HG03103 (cell line): Measurements from ENCODE around the gene ADCY4.

ENCODE experiments used
- ATAC-seq: cut with Tn5 transposase; IDR thresholded peaks from one replicate; pipeline ENCODE4 v1.9.1; 2021; ENCODE audit warnings: low read depth; ENCODE audit not compliant: unreplicated experiment

ADCY4 gene

DNA sequence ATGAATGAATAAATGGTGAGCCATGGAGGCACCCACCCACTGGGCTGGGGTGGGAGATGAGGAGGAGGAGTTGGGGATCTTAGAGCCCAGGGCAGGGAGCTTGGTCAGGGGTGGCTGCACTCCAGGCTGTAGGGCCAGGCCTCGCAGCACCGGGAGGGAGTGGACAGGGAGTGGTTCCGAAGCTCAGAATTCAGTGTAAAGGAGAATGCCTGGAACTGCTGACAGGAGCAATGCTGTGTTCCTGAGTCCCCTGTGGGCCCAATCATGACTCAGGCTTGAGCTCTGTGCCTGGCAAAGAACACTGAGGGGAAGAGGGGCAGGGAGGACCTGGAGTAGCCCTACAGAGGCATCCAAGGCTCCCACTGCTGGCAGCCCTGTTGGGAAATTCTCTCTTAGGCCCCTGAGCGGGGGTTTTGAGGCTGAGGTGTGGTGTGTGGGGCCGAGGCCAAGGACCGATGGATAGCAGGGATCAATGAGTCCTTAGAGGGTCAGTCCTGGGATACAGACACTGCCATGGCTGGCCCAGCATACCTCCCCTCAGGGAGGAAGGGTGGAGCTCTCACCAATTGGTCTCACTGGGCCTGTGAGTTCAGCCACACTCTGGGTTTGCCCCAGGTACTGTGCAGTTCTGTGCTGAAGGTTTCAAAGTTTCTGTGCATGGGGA lies 53.9 kb downstream of the ADCY4 start:
- no peak for ATAC-seq

DNA sequence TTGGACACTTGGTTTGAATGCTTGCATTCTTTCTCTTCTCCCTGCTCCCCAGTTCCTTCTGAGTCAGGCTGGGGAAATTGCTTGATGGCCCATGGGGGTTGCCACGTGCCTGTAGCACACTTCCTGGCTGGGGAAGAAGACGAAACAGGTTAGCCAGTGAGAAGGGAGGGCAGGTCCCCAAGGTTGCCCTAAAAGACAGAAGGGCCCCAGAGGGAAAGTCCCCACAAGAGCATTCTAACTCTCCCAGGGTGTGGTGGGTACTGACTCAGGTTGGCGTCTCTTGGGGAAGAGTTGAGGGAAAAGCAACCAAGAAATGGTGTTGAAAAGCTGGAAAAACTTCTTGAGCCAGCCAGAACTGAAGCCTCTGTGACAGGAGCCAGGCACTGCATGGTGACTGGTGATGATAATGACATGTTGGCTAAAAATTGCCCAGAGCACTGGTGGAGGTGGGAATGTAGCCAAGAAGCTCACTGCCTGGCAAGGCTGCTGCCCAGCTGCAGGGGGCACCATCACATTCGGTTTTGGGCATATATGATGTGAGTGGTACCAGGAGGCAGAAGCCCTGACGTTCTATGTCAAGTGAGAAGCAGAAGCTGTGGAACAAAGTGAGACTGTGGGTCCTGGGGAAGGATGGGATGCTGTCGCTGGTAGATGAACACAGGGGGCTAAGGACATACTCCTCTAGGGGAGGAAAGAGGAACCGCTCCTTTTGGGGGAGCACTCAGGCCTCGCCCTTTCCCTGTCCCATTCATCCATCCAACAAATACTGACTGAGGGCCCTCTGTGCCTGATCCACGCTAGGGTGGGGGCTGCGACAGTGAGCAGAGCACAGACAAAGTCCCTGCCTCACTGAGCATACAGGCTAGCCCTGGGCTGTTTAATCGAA lies 55.3 kb downstream of the ADCY4 start:
- no peak for ATAC-seq

DNA sequence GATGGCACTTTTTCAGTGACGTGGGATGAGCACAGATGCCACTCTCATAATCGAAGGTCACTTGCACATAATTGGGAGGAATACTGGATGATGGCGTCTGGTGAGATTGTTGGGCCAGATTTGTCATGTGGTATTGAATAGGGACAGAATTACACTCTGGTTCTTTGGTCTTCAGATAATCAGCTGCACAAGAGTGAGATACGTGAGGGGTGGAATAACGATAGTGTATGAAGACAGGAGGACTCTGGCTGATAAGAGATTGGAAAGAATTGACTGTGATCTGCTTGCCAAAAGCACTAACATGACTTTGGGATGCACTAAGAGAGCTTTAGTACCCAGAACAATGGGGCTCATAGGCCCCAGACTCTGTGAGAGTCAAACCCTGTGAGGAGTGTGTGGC lies 56.4 kb downstream of the ADCY4 start:
- no peak for ATAC-seq

DNA sequence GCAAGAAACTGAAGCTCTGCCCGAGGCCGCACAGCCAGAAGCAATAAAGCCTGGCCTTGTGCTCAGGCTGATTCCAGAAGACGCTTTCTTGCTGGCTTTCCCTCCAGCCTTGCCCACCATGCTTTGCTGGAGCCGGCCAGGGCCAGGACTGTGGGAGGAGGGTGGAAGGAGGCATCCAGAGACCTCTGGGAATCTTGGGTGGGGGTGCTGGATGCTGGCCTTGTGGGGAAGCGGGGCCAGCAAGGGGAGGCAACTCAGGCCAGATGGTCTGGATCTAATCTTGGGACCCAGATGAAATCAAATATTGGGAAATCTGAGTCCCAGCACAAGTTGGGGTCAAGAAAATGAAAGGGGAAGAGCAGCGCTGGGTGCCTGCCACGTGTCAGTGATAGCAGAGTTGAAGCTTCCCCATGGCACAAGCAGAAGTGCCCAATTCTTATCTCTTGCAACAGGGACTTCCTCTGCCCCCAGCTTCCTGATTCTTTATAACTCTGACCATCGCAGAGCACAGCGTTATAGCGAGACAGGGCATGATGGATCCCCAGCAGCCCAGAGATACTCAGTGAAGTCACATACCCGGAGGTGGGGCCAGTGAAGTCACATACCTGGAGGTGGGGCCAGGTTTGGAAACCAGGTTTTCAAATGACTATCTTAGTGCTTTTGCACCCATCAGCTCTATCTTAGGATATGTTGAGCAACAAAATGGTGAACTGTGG lies 57.1 kb downstream of the ADCY4 start:
- ATAC-seq, result no peak

DNA sequence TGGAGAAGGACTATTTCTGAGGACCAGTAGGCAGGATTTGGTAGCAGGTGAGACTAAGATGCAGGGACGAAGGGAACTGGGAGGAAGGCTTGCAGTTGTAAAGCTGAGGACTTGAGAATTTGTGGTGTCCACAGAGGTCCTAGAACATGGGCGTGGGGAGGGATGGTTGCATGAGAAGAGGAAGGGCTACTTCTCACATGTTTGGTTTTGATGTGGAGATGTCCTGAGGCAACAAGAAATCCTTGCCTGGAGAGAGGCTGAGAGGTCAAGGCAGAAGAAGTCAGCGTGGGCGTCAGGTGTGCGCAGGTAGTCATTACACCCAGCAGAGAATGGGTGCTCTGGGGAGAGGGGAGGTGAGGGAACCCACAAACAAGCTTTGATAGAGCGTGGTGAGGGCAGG lies 57.8 kb downstream of the ADCY4 start:
- ATAC-seq, result no peak

DNA sequence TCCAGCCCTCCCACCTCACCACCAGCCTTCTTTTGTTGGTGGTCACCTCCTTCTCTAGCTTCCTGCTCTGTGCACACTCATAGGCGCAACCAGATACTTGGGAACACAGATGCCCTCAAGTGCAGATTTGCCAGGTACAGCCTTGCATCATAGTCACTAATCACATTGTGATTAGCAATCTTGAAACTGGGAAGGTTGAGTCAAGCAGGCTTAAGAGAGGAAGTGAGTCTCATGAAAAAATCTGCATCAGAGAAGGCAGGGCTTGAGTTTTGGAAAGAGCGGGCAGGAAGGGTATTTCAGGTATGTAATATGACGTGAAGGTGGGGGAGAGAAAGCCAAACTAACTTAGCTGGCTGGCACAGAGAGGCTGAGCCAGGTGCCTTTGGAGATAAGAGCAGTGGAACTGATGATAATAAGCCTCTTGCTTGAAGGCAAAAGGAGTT lies 60.7 kb downstream of the ADCY4 start:
- ATAC-seq, result peak; percentile 37

DNA sequence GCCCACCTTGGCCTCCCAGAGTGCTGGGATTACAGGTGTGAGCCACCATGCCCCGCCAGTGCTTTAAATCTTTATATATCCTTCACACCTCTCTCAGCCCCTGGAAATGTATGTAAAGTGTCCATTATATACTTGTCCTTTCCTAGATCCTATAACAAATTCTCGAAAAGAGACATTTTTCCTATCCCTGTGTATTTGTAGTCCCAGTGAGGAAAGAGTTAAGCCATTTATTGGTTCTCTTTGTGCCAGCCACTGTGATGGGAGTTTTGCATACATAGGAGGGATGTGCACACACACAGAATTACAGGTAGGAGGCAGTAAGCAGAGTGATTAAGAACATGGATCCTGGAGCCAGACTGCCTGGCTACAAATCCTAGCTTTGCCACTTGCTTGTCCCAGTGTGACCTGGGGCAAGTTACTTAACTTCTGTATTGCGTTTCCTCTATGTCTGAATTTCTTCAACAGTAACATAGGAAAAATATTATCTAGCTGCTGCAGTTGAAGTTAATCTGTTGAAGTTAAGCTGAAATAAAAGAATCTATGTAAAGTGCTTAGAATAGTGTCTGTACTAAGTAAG lies 61.4 kb downstream of the ADCY4 start:
- ATAC-seq, result no peak

DNA sequence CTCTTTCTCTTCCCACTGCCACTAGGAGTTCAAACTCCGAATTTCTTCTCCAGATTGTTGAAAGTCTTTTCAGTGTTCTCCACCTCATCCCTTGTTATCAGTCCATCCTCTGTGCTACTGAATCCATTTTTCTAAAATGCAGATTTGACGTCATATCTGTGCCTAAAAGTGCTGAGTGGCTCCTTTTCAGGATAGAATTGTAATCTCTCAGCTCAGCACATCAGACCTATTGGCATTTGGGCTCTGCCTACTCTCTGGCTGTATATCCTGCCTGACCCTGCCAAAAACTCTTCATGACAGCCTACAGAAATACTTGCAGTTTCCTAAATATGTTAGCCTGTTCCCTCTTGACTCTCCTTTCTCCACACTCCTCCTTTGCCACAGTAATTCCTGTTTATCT lies 62.4 kb downstream of the ADCY4 start:
- no peak for ATAC-seq

DNA sequence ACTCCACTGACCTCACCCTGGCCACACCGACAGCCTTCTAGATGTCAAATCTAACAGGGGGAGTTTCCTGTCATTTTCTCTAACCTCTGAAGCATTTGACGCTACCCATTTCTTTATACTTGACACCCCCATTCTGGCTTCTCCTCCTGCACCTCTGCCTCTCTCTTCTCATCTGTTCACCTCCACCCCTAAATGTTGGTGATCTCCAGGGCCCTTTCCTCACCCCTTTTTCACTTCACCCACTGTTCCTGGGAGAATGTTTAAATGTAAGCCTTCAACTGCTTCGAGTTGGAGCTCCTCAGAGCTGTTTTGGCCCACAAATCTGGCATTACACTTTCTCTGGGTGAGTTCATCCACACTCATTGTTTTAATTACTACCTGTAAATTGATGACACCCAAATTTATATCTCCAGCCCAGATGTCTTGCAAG lies 63.0 kb downstream of the ADCY4 start:
- no peak for ATAC-seq

DNA sequence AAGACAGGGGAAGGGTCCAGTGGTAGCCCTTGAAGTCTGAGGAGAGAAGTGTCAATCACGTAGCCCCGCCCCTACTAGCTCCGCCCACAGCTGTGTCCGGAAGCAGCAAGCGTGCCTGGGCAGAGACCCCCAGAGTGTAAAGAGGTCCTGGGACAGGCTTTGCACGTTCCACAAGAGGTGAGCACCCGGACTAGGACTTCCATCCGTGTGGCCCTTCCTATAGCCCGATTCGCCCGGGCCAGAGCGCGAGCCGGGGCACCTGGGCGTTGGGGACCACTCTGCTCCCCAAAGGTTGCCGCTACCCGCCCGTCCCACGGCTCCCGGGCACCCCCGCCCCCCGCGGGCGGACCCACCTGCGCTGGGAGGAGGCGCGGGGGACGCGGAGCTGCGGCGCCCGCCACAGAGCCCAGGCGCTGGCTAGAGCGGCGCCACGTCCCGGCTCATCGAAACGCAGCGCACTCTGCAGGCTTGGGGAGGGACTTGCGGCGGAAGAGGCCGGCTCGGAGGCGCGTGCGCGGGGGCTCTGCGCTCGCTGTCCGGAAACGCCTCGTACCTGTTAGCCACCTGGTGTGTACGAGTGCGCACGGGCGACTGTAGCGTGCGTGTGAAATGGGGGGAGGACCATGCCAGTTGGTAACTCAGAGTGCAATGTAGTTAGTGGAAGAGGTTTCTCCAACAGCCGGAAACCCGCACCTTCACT lies 63.6 kb downstream of the ADCY4 start, which contains the start of gene RABGGTA:
Gene RABGGTA (minus strand): TSS at position 464 of the 700 bp plus-strand sequence. CDS start 482 bp downstream, outside the sequence.
- ATAC-seq, result peak; percentile 79

DNA sequence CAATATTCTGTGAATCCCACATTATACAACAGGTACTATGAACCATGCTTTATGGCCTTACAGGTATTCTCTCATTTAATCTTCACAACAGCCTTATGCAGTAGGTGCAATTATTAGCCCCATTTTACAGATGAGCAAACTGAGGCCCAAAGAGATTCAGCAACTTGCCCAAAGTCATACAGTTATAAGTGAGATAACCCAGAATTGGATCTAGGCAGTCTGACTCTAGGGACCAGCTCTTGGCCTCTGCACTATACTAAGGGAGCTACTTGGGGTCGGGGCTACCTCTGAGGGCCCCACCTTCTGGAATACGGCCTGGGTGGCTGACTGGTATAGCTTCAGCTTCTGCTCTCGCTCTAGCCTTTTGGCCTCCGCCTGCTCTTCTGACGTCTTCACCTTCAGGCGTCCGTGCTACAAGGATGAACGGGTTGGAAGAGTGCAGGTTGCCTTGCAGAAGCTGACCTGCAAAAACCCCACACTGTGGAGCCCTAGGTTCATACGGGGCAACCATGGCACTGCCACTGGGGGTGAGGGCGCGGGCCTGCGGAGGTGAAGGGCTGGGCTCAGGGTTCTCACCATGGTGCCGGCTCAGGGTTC lies 64.2 kb downstream of the ADCY4 start:
- no peak for ATAC-seq

DNA sequence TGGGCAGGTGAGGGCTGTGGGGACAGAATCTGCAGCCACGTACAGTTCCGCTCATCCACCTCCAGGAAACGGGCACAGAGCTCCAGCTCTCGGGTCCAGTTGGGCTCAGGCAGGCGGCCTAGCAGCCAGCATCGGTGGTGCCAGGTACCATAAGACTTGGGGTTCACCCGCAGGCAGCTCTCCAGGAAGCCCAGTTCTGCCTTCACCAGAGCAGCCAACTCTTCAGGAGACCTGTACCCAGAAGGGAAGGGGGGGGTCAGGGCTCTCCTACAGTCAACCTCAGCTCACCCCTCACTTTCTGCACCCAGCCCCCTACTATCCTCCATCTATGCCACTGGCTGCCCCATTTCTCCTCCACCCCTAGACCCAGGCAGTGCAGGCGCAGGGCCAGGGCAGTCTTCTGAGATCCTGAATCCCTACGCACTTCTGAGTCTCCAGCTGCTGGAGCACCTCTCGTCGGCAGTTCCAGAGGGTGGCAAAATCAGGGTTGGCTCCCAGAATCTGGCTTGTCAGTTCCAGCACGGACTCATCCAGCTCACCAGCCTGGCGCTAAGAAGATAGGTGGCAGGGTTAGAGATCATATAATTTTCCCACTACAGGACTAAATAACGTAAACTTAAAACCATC lies 64.8 kb downstream of the ADCY4 start:
- ATAC-seq, result no peak

DNA sequence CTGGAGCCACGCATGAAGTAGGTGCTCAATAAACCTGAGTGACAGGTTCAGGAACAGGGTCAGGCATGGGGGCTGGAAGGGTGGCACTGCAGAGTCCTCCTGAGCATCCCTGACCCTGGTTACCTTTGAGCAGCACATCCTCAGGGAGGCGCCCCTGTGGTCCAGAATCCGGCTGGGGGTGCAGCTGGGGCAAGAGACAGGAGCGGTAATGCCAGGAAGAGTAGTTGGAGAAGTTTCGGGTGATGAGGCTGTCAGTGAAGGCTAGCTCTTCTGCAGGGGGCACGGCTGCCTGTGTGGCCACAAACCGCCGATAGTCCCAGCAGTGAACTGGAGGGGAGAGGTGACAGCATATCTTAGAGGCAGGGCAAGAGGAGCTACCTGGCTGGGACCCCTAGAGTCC lies 65.5 kb downstream of the ADCY4 start:
- no peak for ATAC-seq
